GM18868 (cell line): ENCODE results near the gene CHERP.
"Not testable (repeated sequence)": the region's sequence is repeated elsewhere in the genome, so short reads cannot be mapped to it uniquely, and the experiment has no call there.

Experiments used
- ATAC-seq: cut with Tn5 transposase; IDR thresholded peaks from one replicate; pipeline ENCODE4 v1.9.1; 2021; ENCODE audit warnings: mild to moderate bottlenecking, moderate library complexity; ENCODE audit not compliant: unreplicated experiment

CHERP gene

DNA sequence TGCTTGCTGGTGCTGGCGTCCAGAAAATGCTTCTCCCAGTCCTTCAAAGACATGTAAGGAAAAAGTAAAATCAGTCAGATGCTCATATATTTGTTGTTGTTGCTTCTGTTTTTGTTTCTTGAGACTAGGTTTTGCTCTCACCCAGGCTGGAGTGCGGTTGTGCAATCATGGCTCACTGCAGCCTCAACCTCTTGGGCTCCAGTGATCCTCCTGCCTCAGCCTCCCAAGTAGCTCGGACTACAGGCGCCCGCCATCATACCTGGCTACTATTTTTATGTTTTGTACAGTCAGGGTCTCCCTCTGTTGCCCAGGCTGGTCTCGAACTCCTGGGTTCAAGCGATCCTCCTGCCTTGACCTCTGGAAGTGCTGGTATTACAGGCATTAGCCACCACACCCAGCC is 59.5 kb downstream of the CHERP start:
- ATAC-seq, result no peak

DNA sequence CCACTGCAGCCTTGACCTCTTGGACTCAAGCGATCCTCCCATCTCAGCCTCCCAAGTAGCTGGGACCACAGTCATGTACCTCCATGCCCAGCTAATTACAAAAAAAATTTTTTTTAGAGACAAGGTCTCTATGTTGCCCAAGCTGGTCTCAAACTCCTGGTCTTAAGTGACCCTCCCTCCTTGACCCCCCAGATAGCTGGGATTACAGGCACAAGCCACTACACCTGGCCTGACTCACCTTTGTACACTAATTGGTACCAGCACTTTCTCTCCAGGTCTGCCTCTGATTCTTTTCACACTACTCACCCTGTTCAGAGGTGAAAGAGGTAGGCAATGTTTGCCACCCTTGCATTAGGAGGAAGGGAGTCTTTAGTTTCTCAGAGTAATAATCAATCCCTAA is 64.9 kb downstream of the CHERP start:
- ATAC-seq, result no peak

DNA sequence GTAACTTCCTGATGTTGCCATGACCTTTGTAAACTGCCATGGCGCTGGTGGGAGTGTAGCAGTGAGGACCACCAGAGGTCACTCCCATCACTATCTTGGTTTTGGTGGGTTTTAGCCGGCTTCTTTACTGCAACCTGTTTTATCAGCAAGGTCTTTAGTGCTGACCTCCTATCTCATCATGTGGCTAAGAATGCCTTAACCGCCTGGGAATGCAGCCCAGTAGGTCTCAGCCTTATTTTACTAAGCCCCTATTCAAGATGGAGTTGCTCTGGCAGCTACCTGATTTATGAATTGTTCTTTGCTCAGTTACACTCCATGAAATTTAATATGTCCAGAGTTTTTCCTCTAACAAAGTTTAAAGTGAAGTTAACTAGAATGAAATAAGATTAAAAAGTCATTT is 65.8 kb downstream of the CHERP start:
- no peak for ATAC-seq

DNA sequence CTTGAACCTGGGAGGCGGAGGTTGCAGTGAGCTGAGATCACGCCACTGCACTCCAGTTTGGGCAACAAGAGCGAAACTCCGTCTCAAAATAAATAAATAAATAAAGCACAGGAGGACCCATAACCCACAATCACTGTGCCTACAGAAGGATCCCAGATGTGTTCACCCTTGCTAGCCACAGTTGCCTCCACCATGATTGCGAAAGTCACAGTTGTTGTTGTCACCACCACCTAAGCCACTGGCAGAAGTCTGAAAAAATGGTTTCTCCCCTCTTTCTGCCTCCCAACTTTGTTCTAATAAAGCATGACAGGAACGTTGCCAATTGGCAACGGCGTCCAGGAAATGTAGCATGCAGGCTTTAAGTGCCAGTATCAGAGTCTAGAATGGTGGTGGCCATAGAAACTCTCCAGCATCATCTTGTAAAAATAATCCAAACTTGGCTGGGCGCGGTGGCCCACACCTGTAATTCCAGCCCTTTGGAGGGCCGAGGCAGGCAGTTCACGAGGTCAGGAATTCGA is 68.3 kb downstream of the CHERP start:
- no peak for ATAC-seq

DNA sequence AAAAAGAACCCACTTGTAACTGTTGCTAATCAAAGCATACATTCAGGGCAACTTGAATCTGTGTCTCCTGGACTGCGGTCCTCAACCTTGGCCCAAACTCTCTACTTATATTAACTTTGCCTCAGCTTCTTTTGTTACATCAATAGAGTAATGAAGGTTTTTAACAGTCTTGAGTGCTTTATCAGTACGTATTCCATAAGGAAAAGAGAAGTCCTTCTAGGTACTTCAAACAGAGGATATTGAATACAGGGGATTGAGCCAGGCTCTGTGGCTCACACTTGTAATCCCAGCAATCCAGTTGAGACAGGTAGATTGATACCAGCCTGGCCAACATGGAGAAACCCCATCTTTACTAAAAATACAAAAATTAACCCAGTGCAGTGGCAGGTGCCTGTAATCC is 69.2 kb downstream of the CHERP start:
- no peak for ATAC-seq

DNA sequence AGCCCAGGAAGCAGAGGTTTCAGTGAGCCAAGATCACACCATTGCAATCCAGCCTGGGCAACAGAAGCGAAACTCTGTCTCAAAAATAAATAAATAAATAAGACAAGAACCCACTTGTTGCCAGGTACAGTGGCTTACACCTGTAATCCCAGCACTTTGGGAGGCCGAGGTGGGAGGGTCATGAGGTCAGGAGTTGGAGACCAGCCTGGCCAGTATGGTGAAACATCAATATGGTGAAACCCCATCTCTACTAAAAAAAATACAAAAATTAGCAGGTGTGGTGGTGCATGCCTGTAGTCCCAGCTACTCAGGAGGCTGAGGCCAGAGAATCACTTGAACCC is 69.7 kb downstream of the CHERP start:
- not testable (repeated sequence) for ATAC-seq

DNA sequence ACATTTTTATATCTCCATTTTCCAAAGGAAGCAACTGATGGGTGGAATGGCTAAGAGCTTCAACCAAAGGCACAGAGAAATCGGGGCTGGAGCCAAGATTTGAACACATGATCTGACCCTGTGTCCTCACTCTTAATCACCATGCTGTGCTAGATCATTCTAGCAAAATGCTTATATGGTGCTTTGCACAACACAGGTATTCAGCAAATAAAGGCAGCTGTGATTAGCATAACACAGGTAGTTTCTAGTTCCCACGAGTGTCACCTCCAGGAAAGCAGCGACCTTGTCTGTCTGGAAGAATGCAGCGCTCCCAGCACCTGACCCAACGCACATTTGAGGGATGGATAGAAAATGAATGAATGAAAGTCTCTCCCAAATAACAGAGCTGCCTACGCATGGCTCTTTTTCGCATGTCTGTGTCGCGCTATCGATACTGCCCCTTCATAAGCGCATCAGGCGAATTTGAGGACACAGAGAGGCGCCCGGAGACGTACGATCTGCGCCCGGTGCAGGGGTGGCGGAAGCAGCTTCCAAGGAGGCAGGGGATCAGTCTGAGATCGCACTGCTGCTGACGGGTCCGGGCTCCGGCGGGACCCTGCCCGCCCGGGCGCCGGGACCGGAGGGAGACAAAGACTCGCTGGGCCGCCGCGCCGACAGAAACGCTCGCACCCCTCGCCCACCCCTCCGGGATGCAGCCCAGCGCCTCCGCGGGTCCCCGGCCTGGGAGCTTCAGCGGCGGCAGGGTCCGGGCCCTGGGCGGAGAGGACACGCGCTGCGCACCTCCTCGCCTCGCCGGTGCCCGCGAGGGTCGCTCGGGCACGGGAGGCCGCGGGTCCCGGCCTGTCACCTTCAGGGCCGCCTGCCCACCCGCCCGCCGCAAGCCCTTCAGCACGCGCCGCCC is 71.1 kb downstream of the CHERP start:
- ATAC-seq, result peak; percentile 23

DNA sequence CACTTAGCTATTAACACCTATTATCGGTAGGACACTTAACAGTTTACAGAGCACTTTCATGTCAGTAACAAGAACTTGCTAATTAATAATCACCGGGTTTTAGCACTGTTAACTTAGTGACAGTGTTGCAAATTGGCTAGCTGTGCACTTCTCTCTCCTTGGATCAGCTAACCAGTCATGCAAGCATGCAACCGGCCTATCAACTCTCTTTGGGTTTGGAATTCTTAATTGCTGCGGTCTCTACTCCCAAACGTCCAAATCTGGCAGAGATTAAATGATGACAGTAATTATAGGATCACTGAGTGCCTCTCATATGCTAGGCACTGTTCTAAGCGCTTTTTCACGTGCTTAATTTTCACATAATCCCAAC is 71.7 kb downstream of the CHERP start:
- no peak for ATAC-seq
